ENCODE measurements around the gene MAPKAPK2. TPM values are rescaled to one million over a fixed set of nuclear protein-coding genes. Genes with fewer than 3 reads are reported as not detected.

Gene MAPKAPK2
- total RNA-seq, 1 donor = 31.0 TPM

DNA sequence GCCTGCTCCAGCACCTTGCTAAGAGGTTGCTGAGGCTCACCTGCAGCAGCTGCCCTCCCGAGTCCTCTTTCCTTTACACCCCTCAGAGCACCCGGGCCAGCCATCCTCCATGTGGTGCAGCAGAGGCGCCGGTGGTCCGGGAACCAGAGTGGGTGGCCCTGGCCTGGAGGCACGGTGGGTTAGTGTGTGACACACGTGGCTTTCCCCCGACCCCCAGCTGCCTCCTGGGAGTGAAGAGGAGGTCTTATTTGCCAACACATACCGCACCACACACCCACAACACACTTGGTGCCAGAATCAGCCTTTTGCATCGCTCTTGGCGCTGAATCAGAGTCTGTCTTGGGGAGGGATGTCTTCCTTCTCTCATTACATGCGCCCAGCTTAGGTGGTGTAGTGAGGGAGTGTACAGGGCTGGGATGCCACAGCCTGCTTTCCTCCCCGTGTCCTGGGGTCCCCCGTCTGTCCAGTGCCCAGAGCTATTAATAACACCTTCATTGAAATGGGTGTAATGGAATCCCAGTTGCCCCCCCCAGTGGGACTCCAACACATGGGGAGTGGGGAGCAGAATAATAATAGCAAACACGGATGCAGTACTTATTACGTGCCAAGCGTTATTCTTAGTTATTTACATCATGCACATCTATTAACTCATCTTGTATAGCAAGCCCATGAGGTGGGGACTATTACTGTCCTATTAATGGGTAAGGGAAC is 38.2 kb downstream of the MAPKAPK2 start:
- no peak overlapping the region for H3K4me3 ChIP-seq (ENCODE audit: low read depth, low read length)
- peak; percentile 43 for DNase-seq (ENCODE audit: low read depth)
- no peak for TF ChIP-seq CTCF (IDR thresholded peaks at IDR 0.05; ENCODE audit: insufficient read depth, low read length)

GRCh38 chr1:206723462-206723804 is 38.7 kb downstream of the MAPKAPK2 start:
- no peak for DNase-seq (ENCODE audit: low read depth)
- no peak for TF ChIP-seq CTCF (IDR thresholded peaks at IDR 0.05; ENCODE audit: insufficient read depth, low read length)
- H3K4me3 ChIP-seq (ENCODE audit: low read depth, low read length) = peak overlapping the region; percentile 13

DNA sequence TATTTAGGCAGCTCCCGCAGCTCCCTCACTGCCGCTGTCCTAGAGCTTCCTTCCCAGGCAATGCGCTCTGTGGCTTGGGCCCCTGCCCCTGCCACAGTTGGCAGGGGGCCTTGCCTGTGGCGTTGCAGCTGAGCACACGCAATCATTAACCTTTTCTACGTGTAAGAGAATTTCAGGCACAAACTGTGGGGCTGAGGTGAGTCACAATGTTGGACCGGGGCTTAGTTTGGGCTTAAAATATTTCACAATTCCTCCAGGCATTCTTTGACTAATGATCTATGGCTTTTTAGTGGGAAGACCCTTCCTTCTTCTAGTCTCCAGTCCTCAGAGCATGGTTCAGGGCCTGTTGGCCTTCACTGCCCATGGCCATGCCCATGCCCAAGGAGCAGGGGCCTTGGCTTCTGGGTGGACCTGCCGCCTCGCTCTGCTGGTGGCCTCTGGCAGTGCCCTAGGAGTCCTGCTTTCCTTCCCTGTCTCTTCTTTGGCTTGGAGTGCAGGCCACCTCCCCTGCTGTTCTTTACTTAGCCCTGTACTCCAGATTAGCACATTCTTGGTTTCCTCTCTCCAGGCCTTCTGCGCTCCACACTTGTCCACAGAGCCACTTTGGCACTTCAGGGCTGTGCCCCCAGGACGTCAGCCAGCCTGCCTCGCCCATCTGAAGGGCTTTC is 39.2 kb downstream of the MAPKAPK2 start:
- H3K4me3 ChIP-seq (ENCODE audit: low read depth, low read length) = peak overlapping the region; percentile 13
- DNase-seq (ENCODE audit: low read depth) = peak; percentile 94
- TF ChIP-seq CTCF (IDR thresholded peaks at IDR 0.05; ENCODE audit: insufficient read depth, low read length) = peak; percentile 11

GRCh38 chr1:206725109-206725963 is 40.6 kb downstream of the MAPKAPK2 start:
- H3K4me3 ChIP-seq (ENCODE audit: low read depth, low read length) = no peak overlapping the region
- DNase-seq (ENCODE audit: low read depth) = peak; percentile 54
- TF ChIP-seq CTCF (IDR thresholded peaks at IDR 0.05; ENCODE audit: insufficient read depth, low read length) = peak; percentile 72

- DNase-seq (ENCODE audit: low read depth) = no peak
- no peak overlapping the region for H3K4me3 ChIP-seq (ENCODE audit: low read depth, low read length)
- no peak for TF ChIP-seq CTCF (IDR thresholded peaks at IDR 0.05; ENCODE audit: insufficient read depth, low read length)
Measured at GRCh38 chr1:206727981-206728696, 43.4 kb downstream of the MAPKAPK2 start.

DNA sequence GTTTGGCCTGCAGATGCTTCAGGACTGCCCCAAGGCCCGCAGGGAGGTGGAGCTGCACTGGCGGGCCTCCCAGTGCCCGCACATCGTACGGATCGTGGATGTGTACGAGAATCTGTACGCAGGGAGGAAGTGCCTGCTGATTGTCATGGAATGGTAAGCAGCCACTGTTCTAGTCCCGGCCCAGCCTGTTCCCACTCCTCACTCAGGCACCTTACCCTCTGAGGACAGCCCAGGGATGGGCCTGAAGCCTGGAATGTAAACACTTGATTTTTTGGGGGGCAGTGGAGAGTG is 43.9 kb downstream of the MAPKAPK2 start:
- DNase-seq (ENCODE audit: low read depth) = no peak
- TF ChIP-seq CTCF (IDR thresholded peaks at IDR 0.05; ENCODE audit: insufficient read depth, low read length) = no peak
- no peak overlapping the region for H3K4me3 ChIP-seq (ENCODE audit: low read depth, low read length)

Measured in fibroblast of the aortic adventitia (primary cell).